HL-60 (cell line): Measurements from ENCODE around the gene SMAD6.

Experiments used
- DNase-seq, 2 experiments: peaks; one replicate each; pipeline ENCODE4 v3.0.0-alpha.2; 2010 to 2020; ENCODE audit warnings: low read depth in 1 of 2, low spot score in 1 of 2
- H3K27ac ChIP-seq: fragments of 250-450 bp; sonication (Bioruptor Pico); replicated peaks from 2 replicates; pipeline ENCODE4 v1.5.1; 2020; ENCODE audit warnings: mild to moderate bottlenecking, moderate library complexity
- H3K27me3 ChIP-seq: fragments of 250-450 bp; sonication (Bioruptor Pico); 2 replicates; pipeline ENCODE4 v1.5.1; 2021; ENCODE audit warnings: mild to moderate bottlenecking, moderate library complexity; ENCODE audit not compliant: insufficient read depth, poor library complexity, severe bottlenecking
- H3K4me3 ChIP-seq: replicated peaks from 2 replicates; pipeline ENCODE4 v1.5.1; 2011; ENCODE audit warnings: mild to moderate bottlenecking, control low read depth, low read length; ENCODE audit not compliant: insufficient read depth
- GABPA ChIP-seq: IDR thresholded peaks from 2 replicates; pipeline ENCODE4 v1.6.1; 2012; ENCODE audit warnings: low read depth
- POLR2AphosphoS5 ChIP-seq: IDR thresholded peaks from 2 replicates; pipeline ENCODE4 v1.6.1; 2012; ENCODE audit warnings: low read depth
- SPI1 ChIP-seq: IDR thresholded peaks from 2 replicates; pipeline ENCODE4 v1.6.1; 2012; ENCODE audit warnings: low read depth, mild to moderate bottlenecking, borderline replicate concordance
- TF ChIP-seq, protein P1 (sequence below): IDR thresholded peaks from one replicate; pipeline ENCODE4 v1.5.1; 2011; ENCODE audit warnings: low read length, control low read depth, inconsistent platforms; ENCODE audit not compliant: insufficient read depth
- TF ChIP-seq, protein P2 (sequence below): IDR thresholded peaks from 2 replicates; pipeline ENCODE4 v1.6.1; 2012; ENCODE audit warnings: low read depth; ENCODE audit not compliant: insufficient replicate concordance

The SMAD6 gene

GRCh38 chr15:66822114-66822513 is 120.1 kb downstream of the SMAD6 start:
- no peak overlapping the region for H3K27ac ChIP-seq
- no peak for DNase-seq
- TF ChIP-seq, protein P1, sequence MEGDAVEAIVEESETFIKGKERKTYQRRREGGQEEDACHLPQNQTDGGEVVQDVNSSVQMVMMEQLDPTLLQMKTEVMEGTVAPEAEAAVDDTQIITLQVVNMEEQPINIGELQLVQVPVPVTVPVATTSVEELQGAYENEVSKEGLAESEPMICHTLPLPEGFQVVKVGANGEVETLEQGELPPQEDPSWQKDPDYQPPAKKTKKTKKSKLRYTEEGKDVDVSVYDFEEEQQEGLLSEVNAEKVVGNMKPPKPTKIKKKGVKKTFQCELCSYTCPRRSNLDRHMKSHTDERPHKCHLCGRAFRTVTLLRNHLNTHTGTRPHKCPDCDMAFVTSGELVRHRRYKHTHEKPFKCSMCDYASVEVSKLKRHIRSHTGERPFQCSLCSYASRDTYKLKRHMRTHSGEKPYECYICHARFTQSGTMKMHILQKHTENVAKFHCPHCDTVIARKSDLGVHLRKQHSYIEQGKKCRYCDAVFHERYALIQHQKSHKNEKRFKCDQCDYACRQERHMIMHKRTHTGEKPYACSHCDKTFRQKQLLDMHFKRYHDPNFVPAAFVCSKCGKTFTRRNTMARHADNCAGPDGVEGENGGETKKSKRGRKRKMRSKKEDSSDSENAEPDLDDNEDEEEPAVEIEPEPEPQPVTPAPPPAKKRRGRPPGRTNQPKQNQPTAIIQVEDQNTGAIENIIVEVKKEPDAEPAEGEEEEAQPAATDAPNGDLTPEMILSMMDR = no peak
- no peak for TF ChIP-seq GABPA
- TF ChIP-seq SPI1 = no peak
- TF ChIP-seq, protein P2, sequence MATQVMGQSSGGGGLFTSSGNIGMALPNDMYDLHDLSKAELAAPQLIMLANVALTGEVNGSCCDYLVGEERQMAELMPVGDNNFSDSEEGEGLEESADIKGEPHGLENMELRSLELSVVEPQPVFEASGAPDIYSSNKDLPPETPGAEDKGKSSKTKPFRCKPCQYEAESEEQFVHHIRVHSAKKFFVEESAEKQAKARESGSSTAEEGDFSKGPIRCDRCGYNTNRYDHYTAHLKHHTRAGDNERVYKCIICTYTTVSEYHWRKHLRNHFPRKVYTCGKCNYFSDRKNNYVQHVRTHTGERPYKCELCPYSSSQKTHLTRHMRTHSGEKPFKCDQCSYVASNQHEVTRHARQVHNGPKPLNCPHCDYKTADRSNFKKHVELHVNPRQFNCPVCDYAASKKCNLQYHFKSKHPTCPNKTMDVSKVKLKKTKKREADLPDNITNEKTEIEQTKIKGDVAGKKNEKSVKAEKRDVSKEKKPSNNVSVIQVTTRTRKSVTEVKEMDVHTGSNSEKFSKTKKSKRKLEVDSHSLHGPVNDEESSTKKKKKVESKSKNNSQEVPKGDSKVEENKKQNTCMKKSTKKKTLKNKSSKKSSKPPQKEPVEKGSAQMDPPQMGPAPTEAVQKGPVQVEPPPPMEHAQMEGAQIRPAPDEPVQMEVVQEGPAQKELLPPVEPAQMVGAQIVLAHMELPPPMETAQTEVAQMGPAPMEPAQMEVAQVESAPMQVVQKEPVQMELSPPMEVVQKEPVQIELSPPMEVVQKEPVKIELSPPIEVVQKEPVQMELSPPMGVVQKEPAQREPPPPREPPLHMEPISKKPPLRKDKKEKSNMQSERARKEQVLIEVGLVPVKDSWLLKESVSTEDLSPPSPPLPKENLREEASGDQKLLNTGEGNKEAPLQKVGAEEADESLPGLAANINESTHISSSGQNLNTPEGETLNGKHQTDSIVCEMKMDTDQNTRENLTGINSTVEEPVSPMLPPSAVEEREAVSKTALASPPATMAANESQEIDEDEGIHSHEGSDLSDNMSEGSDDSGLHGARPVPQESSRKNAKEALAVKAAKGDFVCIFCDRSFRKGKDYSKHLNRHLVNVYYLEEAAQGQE = no peak
- no peak for TF ChIP-seq POLR2AphosphoS5
- no peaks in the 10 kb centered on the region for H3K27me3 ChIP-seq
- H3K4me3 ChIP-seq = no peak overlapping the region

DNA sequence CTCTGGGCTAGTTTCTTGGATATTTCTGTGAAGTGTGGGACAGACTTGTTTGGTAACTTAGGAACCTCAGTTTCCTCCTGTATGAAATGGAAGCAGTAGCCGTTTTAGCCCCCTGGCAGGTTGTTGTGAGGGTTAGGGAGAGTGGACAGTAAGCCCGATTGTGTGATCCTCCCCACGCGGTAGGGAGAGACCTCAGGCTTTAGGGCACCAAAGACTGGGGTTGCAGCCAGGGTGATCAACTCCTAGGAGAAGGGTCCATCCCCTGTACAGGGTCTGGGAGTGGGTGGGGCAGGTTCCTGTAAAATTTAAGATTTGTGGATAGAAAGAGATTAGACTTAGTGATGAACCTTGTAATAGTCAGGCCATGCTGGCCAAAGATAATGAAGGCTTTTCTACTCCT is 120.5 kb downstream of the SMAD6 start:
- H3K27ac ChIP-seq = no peak overlapping the region
- no peak overlapping the region for H3K4me3 ChIP-seq
- no peak for DNase-seq
- TF ChIP-seq GABPA = no peak
- TF ChIP-seq SPI1 = no peak
- TF ChIP-seq POLR2AphosphoS5 = no peak
- TF ChIP-seq, protein P1 = no peak
- TF ChIP-seq, protein P2 = no peak
- H3K27me3 ChIP-seq = no peaks in the 10 kb centered on the region

GRCh38 chr15:66823601-66824000 is 121.6 kb downstream of the SMAD6 start:
- Histone ChIP-seq H3K27ac (no peak overlapping the region), H3K4me3 (no peak overlapping the region), H3K27me3 (no peaks in the 10 kb centered on the region)
- TF ChIP-seq GABPA = no peak
- no peak for DNase-seq

DNA sequence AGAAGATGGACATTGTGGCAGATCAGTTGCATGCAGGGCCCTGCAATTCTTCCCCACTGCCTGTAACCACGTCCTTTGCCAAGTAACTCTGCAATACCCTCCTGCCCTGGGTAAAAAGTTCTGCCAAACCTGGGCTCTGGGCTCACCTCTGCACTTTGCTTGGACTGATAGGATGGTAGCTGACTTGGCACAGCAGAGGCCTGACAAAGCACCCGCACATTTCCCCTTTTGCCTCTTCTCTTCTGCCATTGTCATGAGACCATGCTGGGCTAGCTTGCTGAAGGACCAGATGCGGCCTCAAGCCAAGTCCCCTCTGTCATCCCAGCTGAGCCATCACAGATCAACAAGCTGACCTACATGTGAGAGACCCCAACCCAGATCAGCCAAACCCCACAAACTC is 122.4 kb downstream of the SMAD6 start:
- H3K27ac ChIP-seq = no peak overlapping the region
- TF ChIP-seq SPI1 = no peak
- TF ChIP-seq, protein P2 = no peak
- TF ChIP-seq POLR2AphosphoS5 = no peak
- TF ChIP-seq, protein P1 = no peak
- TF ChIP-seq GABPA = no peak
- H3K4me3 ChIP-seq = no peak overlapping the region
- no peak for DNase-seq
- no peaks in the 10 kb centered on the region for H3K27me3 ChIP-seq
